Skeletal muscle tissue (tissue), 4 donors: ENCODE data around the gene SMCR8. TPM values are rescaled to one million over a fixed set of nuclear protein-coding genes. Genes with fewer than 3 reads are reported as not detected.

Experiments used
- H3K27ac ChIP-seq: one replicate; pipeline ENCODE4 v1.7.0; 2013; ENCODE audit warnings: mild to moderate bottlenecking, low read depth, low read length, inconsistent platforms
- H3K27me3 ChIP-seq, 3 donors: one replicate each; pipeline ENCODE4 v1.7.0; 2013; ENCODE audit warnings: low read length in 3 of 3; ENCODE audit not compliant: control insufficient read depth in 3 of 3, insufficient read depth in 3 of 3
- H3K36me3 ChIP-seq, 3 donors: one replicate each; pipeline ENCODE4 v1.7.0; 2013; ENCODE audit warnings: low read length in 3 of 3; ENCODE audit not compliant: control insufficient read depth in 3 of 3, insufficient read depth in 3 of 3
- H3K4me1 ChIP-seq, 3 donors: one replicate each; pipeline ENCODE4 v1.7.0; 2013; ENCODE audit warnings: low read length in 3 of 3, mild to moderate bottlenecking in 3 of 3; ENCODE audit not compliant: control insufficient read depth in 3 of 3, insufficient read depth in 3 of 3
- H3K4me3 ChIP-seq, 3 donors: one replicate each; pipeline ENCODE4 v1.7.0; 2013; ENCODE audit warnings: low read length in 3 of 3
- H3K9ac ChIP-seq, 3 donors: one replicate each; pipeline ENCODE4 v1.7.0; 2013; ENCODE audit warnings: low read length in 3 of 3, mild to moderate bottlenecking in 3 of 3, moderate library complexity in 2 of 3, low read depth in 1 of 3
- H3K9me3 ChIP-seq, 3 donors: one replicate each; pipeline ENCODE4 v1.7.0; 2013; ENCODE audit warnings: low read length in 3 of 3; ENCODE audit not compliant: control insufficient read depth in 3 of 3
- total RNA-seq: library from RNA; depleted of rRNA; stranded (reverse); fragments of >200 nt; gene quantifications from one replicate; pipeline ENCODE4 v1.2.3, GENCODE V29; 2014
- donor health status: Osteomylitis.

The SMCR8 gene
- total RNA-seq, 1 donor from 2014 or later: 8.9 TPM

DNA sequence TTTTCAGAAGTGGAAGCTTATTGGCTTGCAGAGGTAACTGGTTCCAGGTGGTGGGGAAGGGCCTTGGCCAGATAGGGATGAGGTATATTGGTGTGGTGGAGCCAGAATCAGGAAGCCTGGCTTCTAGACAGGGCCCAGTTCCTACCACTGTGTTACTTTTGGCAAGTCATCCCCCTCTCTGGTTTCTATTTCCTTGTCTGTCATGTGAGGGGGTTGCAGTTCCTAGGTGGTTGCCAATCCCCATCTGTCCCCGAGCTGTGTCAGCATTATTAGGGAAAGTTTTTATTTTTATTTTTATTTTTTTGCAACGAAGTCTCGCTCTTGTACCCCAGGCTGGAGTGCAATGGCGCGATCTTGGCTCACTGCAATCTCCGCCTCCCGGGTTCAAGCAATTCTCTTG is 3.0 kb downstream of the SMCR8 start:
- Histone ChIP-seq H3K36me3 (peaks cover 36 to 42% (median 40%) of the 10 kb centered on the region in 3 donors), H3K27ac (no peak overlapping the region)

DNA sequence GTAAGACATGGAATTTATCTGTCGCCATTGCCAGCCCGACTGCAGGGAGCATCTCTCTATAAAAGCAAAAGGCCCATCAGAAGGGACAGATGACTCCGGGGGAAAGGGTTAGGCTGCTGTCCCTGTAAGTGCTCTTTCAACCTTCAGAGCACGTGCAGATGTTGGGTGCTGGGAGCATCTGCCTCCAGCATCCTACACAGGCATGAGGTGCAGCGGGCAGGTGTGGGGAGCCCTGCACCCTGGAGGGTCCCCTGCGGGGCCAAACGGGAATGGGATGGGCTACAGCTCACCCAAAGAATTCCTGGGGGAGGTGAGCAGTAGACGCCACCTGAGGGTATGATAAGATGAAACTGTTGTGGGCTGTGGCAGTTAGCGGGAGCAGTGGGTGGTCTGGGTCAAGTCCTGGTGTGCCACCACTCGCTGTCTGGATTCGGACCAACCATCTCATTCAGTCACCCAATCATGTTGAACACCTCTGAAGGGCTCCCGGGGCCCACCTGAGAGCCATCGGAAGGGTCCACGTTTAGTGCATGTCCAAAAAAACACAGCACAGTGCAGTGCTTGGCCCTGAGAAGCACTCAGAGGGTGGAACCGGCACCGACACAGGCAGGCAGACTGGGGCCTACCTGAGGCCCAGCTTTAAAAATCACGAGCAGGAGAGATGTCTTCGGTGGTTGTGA is 3.8 kb downstream of the SMCR8 start:
- Histone ChIP-seq H3K9me3 (no peaks in the 10 kb centered on the region), H3K27me3 (no peaks in the 10 kb centered on the region), H3K4me1 (peaks cover 57 to 61% (median 61%) of the 10 kb centered on the region in 3 donors), H3K27ac (no peak overlapping the region), H3K4me3 (peak overlapping the region in 1 of 3 donors; percentile 14), H3K36me3 (peaks cover 44 to 50% (median 48%) of the 10 kb centered on the region in 3 donors), H3K9ac (peak overlapping the region in 2 of 3 donors; percentile 8 to 20)

More for the DNA sequence above, 3.0 kb downstream of the SMCR8 start:
- H3K4me1 ChIP-seq: peaks cover 65 to 69% (median 69%) of the 10 kb centered on the region in 3 donors
- no peaks in the 10 kb centered on the region for H3K9me3 ChIP-seq
- H3K9ac ChIP-seq: peak overlapping the region in 1 of 3 donors; percentile 72
- H3K27me3 ChIP-seq: no peaks in the 10 kb centered on the region
- H3K4me3 ChIP-seq: peak overlapping the region; percentile 11 to 38 (median 29)

DNA sequence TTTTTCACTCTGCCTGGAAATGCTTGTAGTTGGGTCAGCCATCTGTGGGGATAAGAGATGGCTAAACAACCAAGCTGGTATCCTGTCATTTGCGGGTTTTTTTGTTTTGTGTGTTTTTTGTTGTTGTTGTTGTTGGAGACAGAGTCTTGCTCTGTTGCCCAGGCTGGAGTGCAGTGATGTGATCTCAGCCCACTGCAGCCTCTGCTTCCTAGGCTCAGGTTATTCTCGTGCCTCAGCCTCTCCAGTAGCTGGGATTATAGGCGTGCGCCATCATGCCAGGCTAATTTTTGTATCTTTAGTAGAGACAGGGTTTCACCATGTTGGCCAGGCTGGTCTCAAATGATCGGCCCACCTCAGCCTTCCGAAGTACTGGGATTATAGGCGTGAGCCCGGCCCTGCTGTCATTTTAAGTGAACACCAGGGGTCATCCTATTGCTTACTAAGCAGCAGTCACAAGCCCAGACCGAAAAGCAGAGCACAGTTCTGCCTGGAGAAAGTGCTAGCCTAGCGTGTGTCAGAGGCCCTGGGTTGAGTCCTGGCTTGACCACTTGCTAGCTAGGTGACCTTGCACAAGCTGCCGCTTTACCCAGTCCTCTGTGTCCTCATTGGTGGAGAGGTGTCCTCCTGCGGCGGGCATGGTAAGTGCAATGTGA is 4.6 kb downstream of the SMCR8 start:
- H3K27ac ChIP-seq: no peak overlapping the region
- H3K4me3 ChIP-seq: peak overlapping the region in 1 of 3 donors; percentile 14
- no peaks in the 10 kb centered on the region for H3K9me3 ChIP-seq
- no peaks in the 10 kb centered on the region for H3K27me3 ChIP-seq
- H3K9ac ChIP-seq: peak overlapping the region in 2 of 3 donors; percentile 20 to 45
- H3K36me3 ChIP-seq: peaks cover 49 to 58% (median 56%) of the 10 kb centered on the region in 3 donors
- H3K4me1 ChIP-seq: peaks cover 50 to 55% (median 54%) of the 10 kb centered on the region in 3 donors

DNA sequence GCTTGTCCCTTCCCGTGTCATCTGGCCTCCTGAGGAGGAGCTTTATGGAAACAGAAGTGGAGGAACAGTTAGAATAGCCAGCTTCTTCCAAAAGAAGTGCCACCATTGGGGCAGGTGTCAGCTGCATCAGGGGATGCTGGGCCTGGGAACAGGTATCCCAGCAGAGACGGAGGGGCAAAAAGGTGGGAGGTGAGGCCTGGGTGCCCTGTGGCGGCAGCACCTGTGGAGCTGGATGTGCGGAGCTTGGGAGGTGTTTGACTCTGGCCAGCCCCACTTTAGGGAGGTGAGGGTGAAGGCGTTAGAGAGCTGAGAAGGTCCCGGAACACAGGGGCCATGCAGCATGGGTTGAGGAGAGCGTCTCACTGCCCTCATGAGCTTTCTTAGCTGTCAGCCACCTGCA is 5.2 kb downstream of the SMCR8 start:
- Histone ChIP-seq H3K9ac (peak overlapping the region in 1 of 3 donors; percentile 45), H3K27ac (no peak overlapping the region), H3K36me3 (peaks cover 55 to 64% (median 62%) of the 10 kb centered on the region in 3 donors), H3K9me3 (no peaks in the 10 kb centered on the region), H3K4me1 (peaks cover 50 to 55% (median 54%) of the 10 kb centered on the region in 3 donors), H3K4me3 (no peak overlapping the region), H3K27me3 (no peaks in the 10 kb centered on the region)

DNA sequence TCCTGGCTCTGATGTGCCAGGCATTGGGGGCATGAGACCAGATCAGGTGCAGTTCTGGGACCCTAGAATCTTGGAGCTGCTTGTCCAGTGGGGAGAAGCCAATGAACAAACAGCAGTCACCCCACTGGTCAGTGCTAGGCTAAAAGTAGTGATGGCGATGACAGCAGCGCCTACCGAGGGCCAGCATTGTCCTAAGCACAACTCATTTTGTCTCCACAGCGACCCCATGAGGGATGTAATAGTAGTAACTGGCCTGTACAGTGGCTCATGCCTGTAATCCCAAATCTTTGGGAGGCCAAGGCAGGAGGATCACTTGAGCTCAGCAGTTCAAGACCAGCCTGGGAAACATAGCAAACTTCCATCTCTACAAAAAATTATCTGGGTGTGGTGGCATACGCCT is 6.2 kb downstream of the SMCR8 start:
- Histone ChIP-seq H3K4me1 (peaks cover 40 to 45% (median 45%) of the 10 kb centered on the region in 3 donors), H3K9me3 (no peaks in the 10 kb centered on the region), H3K27ac (no peak overlapping the region), H3K4me3 (no peak overlapping the region), H3K27me3 (no peaks in the 10 kb centered on the region), H3K9ac (peak overlapping the region in 1 of 3 donors; percentile 25), H3K36me3 (peaks cover 59 to 69% (median 68%) of the 10 kb centered on the region in 3 donors)

DNA sequence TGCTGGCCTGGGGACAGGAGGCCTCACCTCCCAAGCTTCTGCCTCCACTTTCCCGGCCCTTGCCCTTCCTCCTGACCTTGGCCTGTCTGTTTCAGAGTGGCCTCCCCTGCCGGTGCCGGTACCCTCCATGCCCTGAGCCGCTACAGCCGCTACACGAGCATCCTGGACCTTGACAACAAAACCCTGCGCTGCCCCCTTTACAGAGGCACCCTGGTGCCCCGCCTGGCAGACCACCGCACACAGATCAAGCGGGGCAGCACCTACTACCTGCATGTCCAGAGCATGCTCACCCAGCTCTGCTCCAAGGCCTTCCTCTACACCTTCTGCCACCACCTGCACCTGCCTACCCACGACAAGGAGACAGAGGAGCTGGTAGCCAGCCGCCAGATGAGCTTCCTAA is 7.4 kb downstream of the SMCR8 start:
- Histone ChIP-seq H3K27me3 (no peaks in the 10 kb centered on the region), H3K36me3 (peaks cover 55 to 69% (median 69%) of the 10 kb centered on the region in 3 donors), H3K4me3 (no peak overlapping the region), H3K4me1 (peaks cover 28 to 33% (median 33%) of the 10 kb centered on the region in 3 donors), H3K9me3 (no peaks in the 10 kb centered on the region), H3K9ac (no peak overlapping the region), H3K27ac (no peak overlapping the region)

DNA sequence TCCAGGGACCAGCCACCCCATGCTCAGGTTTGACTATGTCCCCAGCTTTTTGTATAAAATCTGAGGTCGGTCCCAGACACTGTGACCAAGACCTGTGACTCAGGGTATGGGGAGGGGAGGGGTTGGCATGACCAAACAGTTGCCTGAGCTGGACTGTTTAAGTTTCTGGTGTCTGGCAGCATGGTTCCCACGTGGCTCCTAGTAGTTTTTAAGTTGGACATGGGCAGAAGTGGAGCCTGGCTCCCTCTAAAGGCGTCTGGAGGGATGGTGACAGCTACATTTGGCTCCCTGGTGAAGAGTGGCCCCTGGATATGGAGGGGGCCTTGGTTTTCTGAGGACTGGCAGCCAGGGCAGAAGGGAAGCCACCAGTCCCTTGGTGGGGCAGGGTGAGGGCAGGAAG is 7.9 kb downstream of the SMCR8 start:
- H3K9me3 ChIP-seq: no peaks in the 10 kb centered on the region
- H3K4me3 ChIP-seq: no peak overlapping the region
- H3K4me1 ChIP-seq: peaks cover 23 to 28% (median 28%) of the 10 kb centered on the region in 3 donors
- no peak overlapping the region for H3K27ac ChIP-seq
- peak overlapping the region in 1 of 3 donors; percentile 33 for H3K9ac ChIP-seq
- peaks cover 52 to 67% (median 66%) of the 10 kb centered on the region in 3 donors for H3K36me3 ChIP-seq
- no peaks in the 10 kb centered on the region for H3K27me3 ChIP-seq

DNA sequence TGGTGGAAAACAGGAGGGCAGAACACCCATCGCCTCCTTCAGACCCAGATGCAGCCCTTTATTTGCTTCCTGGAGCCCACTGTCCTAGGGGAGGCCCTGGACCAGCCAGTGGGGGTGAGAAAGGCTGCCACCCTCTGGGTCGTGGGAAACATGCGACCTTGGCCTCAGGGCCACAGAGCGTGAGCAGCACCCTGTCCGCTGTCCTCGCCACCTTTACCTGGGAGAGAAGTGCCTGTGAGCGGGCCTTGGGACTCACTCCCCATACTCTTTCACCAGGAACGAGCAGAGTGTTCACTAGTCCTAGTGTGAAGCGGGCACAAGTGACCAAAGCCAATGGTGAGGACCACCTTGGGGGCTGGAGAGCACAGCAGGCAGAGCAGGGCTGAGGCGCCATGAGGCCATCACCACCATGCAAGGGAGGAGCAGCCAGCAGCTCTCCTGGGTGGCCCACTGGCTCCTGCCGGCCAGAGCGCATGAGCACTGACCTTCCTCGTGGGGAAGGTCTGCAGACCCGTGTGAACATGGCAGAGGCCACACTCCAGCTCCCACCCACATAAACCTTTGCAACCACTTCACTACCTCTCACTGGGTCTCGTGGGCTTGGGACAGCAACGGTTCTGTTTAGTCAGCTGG is 8.5 kb downstream of the SMCR8 start:
- no peak overlapping the region for H3K4me3 ChIP-seq
- H3K36me3 ChIP-seq: peaks cover 52 to 70% (median 68%) of the 10 kb centered on the region in 3 donors
- H3K4me1 ChIP-seq: peaks cover 18 to 23% (median 22%) of the 10 kb centered on the region in 3 donors
- no peaks in the 10 kb centered on the region for H3K27me3 ChIP-seq
- no peaks in the 10 kb centered on the region for H3K9me3 ChIP-seq
- no peak overlapping the region for H3K27ac ChIP-seq
- no peak overlapping the region for H3K9ac ChIP-seq

DNA sequence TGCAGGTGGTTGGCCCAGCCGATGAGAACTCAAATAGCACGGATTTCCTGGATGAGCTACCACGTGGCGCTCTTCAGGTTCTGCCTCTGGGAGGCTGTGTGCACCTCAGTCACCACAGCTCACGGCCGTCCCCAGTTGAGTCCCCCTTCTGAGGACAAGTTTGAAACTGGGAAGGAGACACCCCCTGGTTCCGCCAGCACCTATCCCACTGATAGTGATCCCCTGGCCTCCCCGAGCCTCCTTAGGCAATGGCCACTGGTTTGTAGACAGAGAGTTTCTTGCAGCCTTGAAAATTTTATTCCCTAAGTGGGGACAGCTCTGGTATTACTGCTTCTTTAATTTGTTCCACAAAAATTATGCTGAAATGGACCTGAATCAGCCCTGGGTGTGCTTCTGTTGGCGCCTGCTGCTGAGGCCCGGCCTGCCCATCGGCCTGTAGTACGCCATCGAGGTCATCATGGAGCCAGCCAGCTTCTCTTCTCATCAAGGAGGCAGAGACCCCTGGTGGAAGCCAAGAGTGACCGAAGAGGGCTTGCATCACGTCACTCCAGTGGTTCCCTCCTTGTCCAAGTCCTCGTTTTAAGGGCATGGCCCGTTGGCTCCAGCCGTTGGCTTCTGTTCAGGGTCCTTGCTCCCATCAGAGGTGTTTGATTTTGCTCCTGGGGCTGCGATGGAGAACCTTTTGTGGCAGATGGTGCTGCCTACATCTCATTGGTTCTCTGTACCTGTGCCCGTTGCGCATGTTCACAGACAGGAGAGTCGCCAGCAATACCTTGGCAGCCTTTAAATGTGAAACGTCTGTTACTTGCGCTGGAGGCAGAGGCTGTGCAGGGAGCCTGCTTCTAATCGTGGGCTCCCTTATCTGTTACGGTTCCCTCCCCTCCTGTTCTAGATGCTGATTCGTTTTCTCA is 9.3 kb downstream of the SMCR8 start:
- Histone ChIP-seq H3K36me3 (peaks cover 58 to 71% (median 68%) of the 10 kb centered on the region in 3 donors), H3K4me3 (no peak overlapping the region), H3K27ac (no peak overlapping the region), H3K4me1 (peaks cover 10 to 15% (median 14%) of the 10 kb centered on the region in 3 donors), H3K9me3 (no peaks in the 10 kb centered on the region), H3K27me3 (no peaks in the 10 kb centered on the region), H3K9ac (no peak overlapping the region)
